VCaP (cell line): Measurements from ENCODE around the gene HEXD.
"Not testable (repeated sequence)": the region's sequence is repeated elsewhere in the genome, so short reads cannot be mapped to it uniquely, and the experiment has no call there.

ENCODE experiments used
- H3K27ac ChIP-seq: fragments of 450-650 bp; 2 replicates; pipeline ENCODE4 v1.5.1; 2017
- TF ChIP-seq, protein P1 (sequence below): fragments of 450-650 bp; conservative IDR thresholded peaks from 2 replicates; pipeline ENCODE4 v1.5.1; 2017; ENCODE audit warnings: mild to moderate bottlenecking, moderate library complexity

HEXD gene

DNA sequence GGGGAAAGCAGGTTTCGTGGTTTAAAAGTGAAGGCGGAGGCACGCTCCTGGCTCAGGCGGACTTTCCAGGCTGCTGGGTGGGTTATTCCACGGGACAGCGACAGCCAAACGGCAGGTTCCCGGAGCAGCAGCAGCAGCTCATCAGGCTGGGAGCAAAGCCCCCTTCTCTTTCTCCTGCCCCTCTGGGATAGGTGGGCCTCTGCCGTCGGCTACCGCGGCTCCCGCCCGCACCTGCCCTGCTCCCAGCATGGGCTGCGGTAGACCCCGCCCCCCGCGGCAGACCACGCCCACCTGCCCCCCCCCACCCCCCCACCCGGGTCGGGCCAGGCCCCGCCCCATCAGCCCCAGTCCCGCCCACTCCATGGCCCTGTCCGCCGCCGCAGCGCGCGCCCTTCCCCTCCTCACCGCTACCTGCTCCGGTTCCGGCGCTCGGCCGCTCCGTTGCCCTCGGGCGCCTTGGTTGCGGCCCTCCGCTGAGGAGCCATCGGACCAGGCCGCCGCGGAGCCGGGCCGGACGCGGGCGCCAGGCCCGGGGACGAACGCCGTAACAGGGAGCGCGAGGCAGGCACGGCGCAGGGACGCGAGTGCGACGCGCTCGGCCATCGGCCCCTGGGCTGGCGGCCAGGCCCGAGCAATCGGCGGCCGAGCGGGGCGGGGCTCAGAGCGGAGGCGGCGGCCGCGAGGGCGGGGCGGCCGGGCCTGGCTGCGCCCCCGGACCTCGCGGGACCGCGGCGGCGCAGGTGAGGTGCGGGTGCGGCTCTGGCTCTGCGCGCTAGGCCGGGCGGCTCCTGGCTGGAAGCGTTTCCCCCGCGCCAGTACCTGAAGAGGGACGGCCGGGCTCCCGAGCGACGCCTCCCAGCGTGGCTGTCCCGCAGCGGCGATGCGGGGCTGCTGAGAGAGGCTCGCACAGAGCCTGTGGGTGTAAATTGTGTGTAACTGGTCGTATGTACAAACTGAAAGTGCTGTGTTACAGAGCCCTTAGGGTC, at the start of gene HEXD, which contains the start of gene OGFOD3:
Gene HEXD, plus strand, starts transcription at position 347 of the 986 bp plus-strand sequence. CDS start 1,453 bp downstream, outside the sequence.
Gene OGFOD3, minus strand, starts transcription at position 586 of the 986 bp plus-strand sequence. Its CDS starts 101 bp downstream, at position 485.
- TF ChIP-seq, protein P1, sequence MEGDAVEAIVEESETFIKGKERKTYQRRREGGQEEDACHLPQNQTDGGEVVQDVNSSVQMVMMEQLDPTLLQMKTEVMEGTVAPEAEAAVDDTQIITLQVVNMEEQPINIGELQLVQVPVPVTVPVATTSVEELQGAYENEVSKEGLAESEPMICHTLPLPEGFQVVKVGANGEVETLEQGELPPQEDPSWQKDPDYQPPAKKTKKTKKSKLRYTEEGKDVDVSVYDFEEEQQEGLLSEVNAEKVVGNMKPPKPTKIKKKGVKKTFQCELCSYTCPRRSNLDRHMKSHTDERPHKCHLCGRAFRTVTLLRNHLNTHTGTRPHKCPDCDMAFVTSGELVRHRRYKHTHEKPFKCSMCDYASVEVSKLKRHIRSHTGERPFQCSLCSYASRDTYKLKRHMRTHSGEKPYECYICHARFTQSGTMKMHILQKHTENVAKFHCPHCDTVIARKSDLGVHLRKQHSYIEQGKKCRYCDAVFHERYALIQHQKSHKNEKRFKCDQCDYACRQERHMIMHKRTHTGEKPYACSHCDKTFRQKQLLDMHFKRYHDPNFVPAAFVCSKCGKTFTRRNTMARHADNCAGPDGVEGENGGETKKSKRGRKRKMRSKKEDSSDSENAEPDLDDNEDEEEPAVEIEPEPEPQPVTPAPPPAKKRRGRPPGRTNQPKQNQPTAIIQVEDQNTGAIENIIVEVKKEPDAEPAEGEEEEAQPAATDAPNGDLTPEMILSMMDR = no peak
- H3K27ac ChIP-seq = peak within 1 kb of the TSS; percentile 91

DNA sequence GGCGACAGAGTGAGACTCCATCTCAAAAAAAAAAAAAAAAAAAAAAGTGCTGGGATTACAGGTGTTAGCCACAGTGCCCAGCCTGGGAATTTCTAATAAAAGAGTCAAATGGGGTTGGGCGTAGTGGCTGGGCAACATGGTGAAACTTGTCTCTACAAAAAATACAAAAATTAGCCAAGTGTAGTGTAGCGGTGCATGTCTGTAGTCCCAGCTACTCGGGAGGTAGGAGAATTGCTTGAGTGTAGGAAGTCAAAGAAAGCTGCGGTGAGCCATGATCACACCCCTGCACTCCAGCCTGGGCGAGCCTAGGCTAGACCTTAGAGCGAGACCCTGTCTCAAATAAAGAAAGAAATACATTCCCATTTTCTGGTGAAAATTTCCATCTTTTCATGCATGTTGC, 48.9 kb upstream of the HEXD start:
- TF ChIP-seq, protein P1 = no peak
- H3K27ac ChIP-seq = no peak overlapping the region

DNA sequence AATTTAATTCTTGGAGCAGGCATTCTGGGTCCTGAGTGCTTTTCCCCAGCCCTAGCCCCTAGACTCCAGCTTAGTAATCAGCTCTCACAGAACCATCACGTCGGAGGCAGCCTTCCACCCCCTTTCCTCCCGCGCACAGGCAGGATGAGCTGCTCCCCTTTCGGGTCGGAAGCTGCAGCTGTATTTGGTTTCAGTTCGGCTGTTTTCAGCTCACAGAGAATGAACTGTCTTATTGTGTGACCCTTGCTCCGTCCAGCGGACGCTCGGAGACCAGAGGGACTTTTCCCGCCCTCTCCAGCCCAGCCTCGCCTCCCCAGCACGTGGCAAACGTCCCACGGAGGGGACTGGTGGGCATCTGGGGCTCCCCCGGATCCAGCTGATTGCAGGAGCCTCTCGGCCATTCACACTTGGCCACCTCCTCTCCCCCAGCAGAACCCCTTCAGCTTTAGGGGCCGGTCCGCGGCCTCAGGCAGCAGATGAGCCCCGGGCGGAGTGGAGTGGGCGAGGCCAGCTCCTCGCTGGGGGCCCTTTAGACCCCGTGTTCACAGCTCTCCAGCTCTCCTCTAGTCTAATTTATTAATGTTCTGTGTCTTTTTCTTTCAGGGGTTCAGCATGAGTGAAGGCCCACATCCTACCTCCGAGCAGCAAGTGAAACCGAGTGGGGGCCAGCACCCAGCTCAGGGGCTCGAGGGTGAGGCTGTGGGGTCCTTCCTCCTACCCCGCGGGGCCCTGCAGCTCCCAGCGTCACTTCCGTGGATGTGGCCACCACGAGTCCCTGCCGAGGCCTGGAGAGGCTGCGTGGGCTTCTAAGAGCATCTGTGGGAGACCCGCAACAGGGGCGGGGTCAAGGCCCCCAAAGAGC, 47.4 kb upstream of the HEXD start:
- no peak overlapping the region for H3K27ac ChIP-seq

DNA sequence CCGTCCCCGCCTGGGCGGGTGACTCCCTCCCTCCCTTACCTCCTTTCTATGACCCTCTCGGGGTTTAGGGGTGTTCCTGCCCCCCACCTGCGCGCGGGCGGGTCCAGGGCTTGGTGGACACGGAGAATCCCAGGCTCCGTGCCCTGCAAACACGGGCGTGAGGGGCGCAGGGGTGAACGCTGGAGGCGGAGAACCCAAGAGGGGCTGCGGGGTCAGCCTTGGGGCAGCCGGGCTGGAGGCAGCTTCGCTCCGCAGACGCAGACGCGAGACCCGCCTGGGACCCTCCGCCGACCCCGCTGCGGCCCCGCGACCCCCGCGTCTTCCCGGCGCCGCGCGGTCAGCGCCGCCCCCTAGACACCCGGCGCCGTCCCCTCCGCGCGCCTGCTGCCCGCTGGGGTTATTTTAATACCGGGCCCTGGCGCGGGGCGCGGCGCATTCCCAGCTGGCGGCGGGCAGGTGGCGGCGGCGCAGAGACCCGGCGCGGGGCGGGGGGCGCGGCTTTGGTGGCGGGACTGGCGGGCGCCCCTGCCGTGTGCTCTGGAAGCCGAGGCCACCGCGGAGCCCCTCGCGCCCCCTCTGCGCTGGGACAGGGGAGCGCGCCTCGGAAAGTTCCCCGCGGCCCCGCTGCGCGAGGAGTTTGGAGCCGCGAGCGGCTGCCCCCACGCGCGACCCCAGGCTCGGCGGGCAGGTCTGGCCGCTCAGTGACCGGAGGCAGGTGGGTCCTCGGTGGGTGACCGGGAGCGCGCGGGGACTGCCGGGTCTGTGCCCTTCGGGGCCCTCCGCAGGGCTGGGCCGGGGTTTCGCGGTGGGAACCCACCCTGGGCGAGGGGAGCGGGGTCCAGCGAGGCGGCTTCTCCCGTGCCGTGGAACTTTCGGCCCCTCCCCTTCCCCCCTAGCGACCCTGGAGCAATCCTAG, 46.6 kb upstream of the HEXD start, which contains the start of gene UTS2R:
Gene UTS2R, plus strand, starts transcription at position 433 of the 916 bp plus-strand sequence. CDS start 2,560 bp downstream, outside the sequence.
- no peak within 1 kb of the TSS for H3K27ac ChIP-seq
- TF ChIP-seq, protein P1 = no peak

More for the DNA sequence above, 47.4 kb upstream of the HEXD start:
- TF ChIP-seq, protein P1 = no peak

DNA sequence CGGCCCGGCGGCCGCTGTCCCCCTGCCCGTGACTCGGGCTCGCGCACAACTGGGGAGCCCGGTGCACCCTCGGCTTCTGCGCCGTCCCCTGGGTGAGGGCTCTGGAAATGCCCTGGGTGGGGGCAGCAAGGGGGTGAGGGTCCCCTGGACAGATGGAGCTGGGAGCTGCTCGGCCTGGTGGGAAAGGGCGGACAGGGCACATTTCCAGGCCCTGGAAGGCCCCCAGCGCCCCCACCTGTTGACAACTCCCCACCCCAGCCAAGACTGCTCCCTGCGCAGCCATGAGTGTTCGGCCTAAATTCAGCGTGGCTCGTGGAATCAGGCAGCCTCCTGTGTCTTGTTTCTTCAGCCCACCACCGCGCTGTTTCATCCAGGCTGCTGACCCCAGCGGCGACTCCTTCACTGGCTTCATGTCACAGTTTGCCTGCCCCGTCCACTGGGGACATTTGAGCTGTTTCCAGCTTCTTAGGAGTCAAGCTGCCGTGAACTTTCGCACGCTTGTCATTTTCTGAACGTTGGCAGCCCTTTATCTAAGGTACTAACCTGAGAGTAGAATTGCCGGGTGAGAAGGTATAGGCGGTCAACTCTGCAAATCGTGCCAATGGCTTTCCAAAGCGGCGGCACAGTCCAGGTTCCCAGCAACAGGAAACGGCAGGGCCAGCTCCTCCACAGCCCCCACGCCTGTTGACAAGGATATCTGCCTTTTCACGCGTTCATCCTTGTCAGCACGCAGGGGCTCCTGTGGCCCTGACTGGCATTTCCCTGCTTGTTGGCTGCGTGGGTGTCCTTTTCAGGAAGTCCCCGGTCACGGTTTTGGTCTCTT, 45.7 kb upstream of the HEXD start:
- TF ChIP-seq, protein P1 = no peak

DNA sequence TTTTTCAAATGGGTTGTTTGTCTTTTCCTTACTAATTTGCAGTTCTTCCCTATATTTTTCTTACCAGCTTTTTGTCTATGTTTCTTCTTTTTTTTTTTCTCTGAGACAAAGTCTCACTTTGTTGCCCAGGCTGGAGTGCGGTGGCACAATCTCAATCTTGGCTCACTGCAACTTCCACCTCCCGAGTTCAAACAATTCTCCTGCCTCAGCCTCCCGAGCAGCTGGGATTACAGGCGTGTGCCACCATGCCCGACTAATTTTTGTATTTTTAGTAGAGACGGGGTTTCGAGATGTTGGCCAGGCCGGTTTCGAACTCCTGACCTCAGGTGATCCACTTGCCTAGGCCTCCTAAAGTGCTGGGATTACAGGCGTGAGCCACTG, 45.1 kb upstream of the HEXD start:
- not testable (repeated sequence) for H3K27ac ChIP-seq

More for the DNA sequence above, 45.7 kb upstream of the HEXD start:
- H3K27ac ChIP-seq = no peak overlapping the region
